WTC11 (cell line): ENCODE results near the gene CDCP1. TPM values are rescaled to one million over a fixed set of nuclear protein-coding genes. Genes with fewer than 3 reads are reported as not detected.

Source experiments
- ATAC-seq: fragments of 200-7000 bp; cut with Tn5 transposase; 2 replicates; pipeline ENCODE4 v1.10.0; 2021; ENCODE audit warnings: mild to moderate bottlenecking, moderate library complexity
- CTCF ChIA-PET: fragments of 300-600 bp; sonication (Branson Sonifier 250); formaldehyde crosslinking; loops from one replicate; lab custom pipeline; 2021; ENCODE audit warnings: antibody characterized with exemption; lab: Charles Lee
- POLR2A ChIA-PET: fragments of 350-600 bp; sonication (Branson Sonifier 250); formaldehyde crosslinking; loops from one replicate; lab custom pipeline; 2021; ENCODE audit warnings: antibody characterized with exemption; lab: Charles Lee
- DNase-seq: peaks from one replicate; pipeline ENCODE4 v3.0.0; 2021; ENCODE audit warnings: low spot score
- H3K27ac Mint-ChIP-seq: 2 replicates; pipeline ENCODE4 v1.8.0; 2021; ENCODE audit warnings: mixed read lengths
- H3K27me3 Mint-ChIP-seq: 2 replicates; pipeline ENCODE4 v1.8.0; 2021; ENCODE audit warnings: low read depth, mild to moderate bottlenecking, moderate library complexity, mixed read lengths
- H3K36me3 Mint-ChIP-seq: 2 replicates; pipeline ENCODE4 v1.8.0; 2021; ENCODE audit warnings: mixed read lengths
- H3K4me1 Mint-ChIP-seq: 2 replicates; pipeline ENCODE4 v1.8.0; 2022; ENCODE audit warnings: mixed read lengths
- H3K4me3 Mint-ChIP-seq: 2 replicates; pipeline ENCODE4 v1.8.0; 2021; ENCODE audit warnings: mild to moderate bottlenecking, moderate library complexity, mixed read lengths
- H3K9me3 Mint-ChIP-seq: 2 replicates; pipeline ENCODE4 v1.8.0; 2021; ENCODE audit warnings: mixed read lengths
- ATF1 ChIP-seq: sonication (generic); formaldehyde crosslinking; IDR thresholded peaks from 2 replicates; pipeline ENCODE4 v1.8.1; 2023; ENCODE audit warnings: mild to moderate bottlenecking, moderate library complexity, missing genetic modification reagents
- OVOL2 ChIP-seq: fragments of 250-450 bp; sonication (Bioruptor Pico); IDR thresholded peaks from 2 replicates; pipeline ENCODE4 v1.9.0; 2021; ENCODE audit warnings: mild to moderate bottlenecking, borderline replicate concordance
- TCF7 ChIP-seq: sonication (generic); formaldehyde crosslinking; IDR thresholded peaks from 2 replicates; pipeline ENCODE4 v1.8.0; 2022; ENCODE audit warnings: mild to moderate bottlenecking, low read depth, missing genetic modification reagents, moderate library complexity
- ZNF232 ChIP-seq: sonication (generic); formaldehyde crosslinking; IDR thresholded peaks from 2 replicates; pipeline ENCODE4 v1.8.0; 2022; ENCODE audit warnings: mild to moderate bottlenecking, missing genetic modification reagents
- ZNF263 ChIP-seq: sonication (generic); formaldehyde crosslinking; IDR thresholded peaks from 2 replicates; pipeline ENCODE4 v1.8.1; 2022; ENCODE audit warnings: low read depth, mild to moderate bottlenecking, moderate library complexity, missing genetic modification reagents
- ZNF423 ChIP-seq: fragments of 250-450 bp; sonication (Bioruptor Pico); IDR thresholded peaks from 2 replicates; pipeline ENCODE4 v2.1.2; 2022; ENCODE audit warnings: mild to moderate bottlenecking, moderate library complexity
- ZNF671 ChIP-seq: fragments of 250-450 bp; sonication (Bioruptor Pico); IDR thresholded peaks from 2 replicates; pipeline ENCODE4 v1.8.0; 2021; ENCODE audit warnings: mild to moderate bottlenecking
- total RNA-seq: library from RNA; stranded (reverse); gene quantifications from 3 replicates; pipeline ENCODE4 v1.2.3, GENCODE V29; 2021
- TF ChIP-seq, protein P1 (sequence below): sonication (generic); formaldehyde crosslinking; IDR thresholded peaks from 2 replicates; pipeline ENCODE4 v1.8.0; 2023; ENCODE audit warnings: missing genetic modification reagents, mild to moderate bottlenecking, borderline replicate concordance
- TF ChIP-seq, protein P2 (sequence below): sonication (generic); formaldehyde crosslinking; IDR thresholded peaks from 2 replicates; pipeline ENCODE4 v1.8.1; 2022; ENCODE audit warnings: missing genetic modification reagents, borderline replicate concordance
- TF ChIP-seq, protein P3 (sequence below): sonication (generic); formaldehyde crosslinking; IDR thresholded peaks from 2 replicates; pipeline ENCODE4 v1.8.1; 2023; ENCODE audit warnings: mild to moderate bottlenecking, missing genetic modification reagents, moderate library complexity
- TF ChIP-seq, protein P4 (sequence below): sonication (generic); formaldehyde crosslinking; IDR thresholded peaks from 2 replicates; pipeline ENCODE4 v1.8.0; 2023; ENCODE audit warnings: missing genetic modification reagents
- TF ChIP-seq, protein P5 (sequence below): sonication (generic); formaldehyde crosslinking; conservative IDR thresholded peaks from 2 replicates; pipeline ENCODE4 v1.8.1; 2023; ENCODE audit warnings: mild to moderate bottlenecking, low read depth, missing genetic modification reagents, moderate library complexity
- TF ChIP-seq, protein P6 (sequence below): fragments of 250-450 bp; sonication (Bioruptor Pico); IDR thresholded peaks from 2 replicates; pipeline ENCODE4 v1.8.0; 2021; ENCODE audit warnings: mild to moderate bottlenecking
- TF ChIP-seq, protein P7 (sequence below): fragments of 250-450 bp; sonication (Bioruptor Pico); IDR thresholded peaks from 2 replicates; pipeline ENCODE4 v2.1.2; 2022; ENCODE audit warnings: mild to moderate bottlenecking, moderate library complexity

Gene CDCP1
- total RNA-seq, 1 experiment from 2014 or later: 14.6 TPM

DNA sequence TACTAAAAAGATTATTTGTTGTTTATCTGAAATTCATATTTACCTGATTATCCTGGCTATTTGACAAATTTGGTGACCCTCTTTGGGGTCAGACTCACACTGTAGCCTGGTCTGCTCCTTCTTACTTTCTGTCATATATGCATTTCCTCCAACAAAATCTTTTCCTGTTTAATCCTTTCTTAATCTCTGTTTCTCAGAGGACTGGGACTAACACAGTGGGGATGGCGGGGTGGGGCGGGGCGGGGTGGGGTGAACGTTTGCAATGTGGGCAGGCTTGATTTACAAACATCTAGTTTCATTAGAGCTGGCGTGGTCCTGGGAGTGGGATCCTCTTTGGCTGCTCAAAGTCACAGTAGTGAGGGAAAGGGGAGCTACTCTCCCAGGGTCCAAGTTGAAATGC is 35.3 kb upstream of the CDCP1 start (continued):
- TF ChIP-seq, protein P1, sequence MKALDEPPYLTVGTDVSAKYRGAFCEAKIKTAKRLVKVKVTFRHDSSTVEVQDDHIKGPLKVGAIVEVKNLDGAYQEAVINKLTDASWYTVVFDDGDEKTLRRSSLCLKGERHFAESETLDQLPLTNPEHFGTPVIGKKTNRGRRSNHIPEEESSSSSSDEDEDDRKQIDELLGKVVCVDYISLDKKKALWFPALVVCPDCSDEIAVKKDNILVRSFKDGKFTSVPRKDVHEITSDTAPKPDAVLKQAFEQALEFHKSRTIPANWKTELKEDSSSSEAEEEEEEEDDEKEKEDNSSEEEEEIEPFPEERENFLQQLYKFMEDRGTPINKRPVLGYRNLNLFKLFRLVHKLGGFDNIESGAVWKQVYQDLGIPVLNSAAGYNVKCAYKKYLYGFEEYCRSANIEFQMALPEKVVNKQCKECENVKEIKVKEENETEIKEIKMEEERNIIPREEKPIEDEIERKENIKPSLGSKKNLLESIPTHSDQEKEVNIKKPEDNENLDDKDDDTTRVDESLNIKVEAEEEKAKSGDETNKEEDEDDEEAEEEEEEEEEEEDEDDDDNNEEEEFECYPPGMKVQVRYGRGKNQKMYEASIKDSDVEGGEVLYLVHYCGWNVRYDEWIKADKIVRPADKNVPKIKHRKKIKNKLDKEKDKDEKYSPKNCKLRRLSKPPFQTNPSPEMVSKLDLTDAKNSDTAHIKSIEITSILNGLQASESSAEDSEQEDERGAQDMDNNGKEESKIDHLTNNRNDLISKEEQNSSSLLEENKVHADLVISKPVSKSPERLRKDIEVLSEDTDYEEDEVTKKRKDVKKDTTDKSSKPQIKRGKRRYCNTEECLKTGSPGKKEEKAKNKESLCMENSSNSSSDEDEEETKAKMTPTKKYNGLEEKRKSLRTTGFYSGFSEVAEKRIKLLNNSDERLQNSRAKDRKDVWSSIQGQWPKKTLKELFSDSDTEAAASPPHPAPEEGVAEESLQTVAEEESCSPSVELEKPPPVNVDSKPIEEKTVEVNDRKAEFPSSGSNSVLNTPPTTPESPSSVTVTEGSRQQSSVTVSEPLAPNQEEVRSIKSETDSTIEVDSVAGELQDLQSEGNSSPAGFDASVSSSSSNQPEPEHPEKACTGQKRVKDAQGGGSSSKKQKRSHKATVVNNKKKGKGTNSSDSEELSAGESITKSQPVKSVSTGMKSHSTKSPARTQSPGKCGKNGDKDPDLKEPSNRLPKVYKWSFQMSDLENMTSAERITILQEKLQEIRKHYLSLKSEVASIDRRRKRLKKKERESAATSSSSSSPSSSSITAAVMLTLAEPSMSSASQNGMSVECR: no peak
- TF ChIP-seq, all 79 proteins: peak for 0

DNA sequence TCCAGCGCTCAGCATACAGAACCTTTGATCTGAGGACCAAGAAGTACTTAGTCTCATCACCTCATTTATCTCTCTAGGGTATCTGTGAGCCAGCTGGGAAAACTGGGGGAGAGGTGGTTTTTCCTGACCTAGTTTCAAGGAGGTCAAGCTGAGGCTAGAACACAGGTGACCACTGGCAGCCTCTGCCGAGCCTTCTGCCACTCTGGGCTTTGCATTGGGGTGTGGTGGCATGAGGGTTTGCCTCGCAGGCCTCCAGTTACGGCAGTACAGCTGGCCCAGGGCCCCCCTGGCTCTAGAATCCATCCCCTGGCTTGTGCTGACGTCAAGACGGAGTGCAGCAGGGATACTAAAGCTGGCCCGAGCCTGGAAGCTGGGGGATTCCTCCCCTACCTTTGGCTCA is 34.7 kb upstream of the CDCP1 start:
- Mint-ChIP-seq H3K4me1 (peaks cover 18% of the 10 kb centered on the region), H3K4me3 (no peak overlapping the region), H3K27ac (no peak overlapping the region), H3K9me3 (no peaks in the 10 kb centered on the region), H3K36me3 (no peaks in the 10 kb centered on the region), H3K27me3 (no peaks in the 10 kb centered on the region; the same call in 1 of the 2 replicates)
- TF ChIP-seq ZNF263 (no peak), ZNF232 (CRISPR knock-in tag) (no peak), ATF1 (CRISPR knock-in tag) (no peak), TCF7 (CRISPR knock-in tag) (no peak), ZNF423 (CRISPR knock-in tag) (no peak), ZNF671 (CRISPR knock-in tag) (no peak), OVOL2 (no peak)
- TF ChIP-seq, protein P2, sequence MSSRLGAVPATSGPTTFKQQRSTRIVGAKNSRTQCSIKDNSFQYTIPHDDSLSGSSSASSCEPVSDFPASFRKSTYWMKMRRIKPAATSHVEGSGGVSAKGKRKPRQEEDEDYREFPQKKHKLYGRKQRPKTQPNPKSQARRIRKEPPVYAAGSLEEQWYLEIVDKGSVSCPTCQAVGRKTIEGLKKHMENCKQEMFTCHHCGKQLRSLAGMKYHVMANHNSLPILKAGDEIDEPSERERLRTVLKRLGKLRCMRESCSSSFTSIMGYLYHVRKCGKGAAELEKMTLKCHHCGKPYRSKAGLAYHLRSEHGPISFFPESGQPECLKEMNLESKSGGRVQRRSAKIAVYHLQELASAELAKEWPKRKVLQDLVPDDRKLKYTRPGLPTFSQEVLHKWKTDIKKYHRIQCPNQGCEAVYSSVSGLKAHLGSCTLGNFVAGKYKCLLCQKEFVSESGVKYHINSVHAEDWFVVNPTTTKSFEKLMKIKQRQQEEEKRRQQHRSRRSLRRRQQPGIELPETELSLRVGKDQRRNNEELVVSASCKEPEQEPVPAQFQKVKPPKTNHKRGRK (CRISPR knock-in tag): no peak
- TF ChIP-seq, protein P3, sequence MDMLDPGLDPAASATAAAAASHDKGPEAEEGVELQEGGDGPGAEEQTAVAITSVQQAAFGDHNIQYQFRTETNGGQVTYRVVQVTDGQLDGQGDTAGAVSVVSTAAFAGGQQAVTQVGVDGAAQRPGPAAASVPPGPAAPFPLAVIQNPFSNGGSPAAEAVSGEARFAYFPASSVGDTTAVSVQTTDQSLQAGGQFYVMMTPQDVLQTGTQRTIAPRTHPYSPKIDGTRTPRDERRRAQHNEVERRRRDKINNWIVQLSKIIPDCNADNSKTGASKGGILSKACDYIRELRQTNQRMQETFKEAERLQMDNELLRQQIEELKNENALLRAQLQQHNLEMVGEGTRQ (CRISPR knock-in tag): no peak
- TF ChIP-seq, protein P4, sequence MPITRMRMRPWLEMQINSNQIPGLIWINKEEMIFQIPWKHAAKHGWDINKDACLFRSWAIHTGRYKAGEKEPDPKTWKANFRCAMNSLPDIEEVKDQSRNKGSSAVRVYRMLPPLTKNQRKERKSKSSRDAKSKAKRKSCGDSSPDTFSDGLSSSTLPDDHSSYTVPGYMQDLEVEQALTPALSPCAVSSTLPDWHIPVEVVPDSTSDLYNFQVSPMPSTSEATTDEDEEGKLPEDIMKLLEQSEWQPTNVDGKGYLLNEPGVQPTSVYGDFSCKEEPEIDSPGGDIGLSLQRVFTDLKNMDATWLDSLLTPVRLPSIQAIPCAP (CRISPR knock-in tag): no peak
- TF ChIP-seq, protein P5, sequence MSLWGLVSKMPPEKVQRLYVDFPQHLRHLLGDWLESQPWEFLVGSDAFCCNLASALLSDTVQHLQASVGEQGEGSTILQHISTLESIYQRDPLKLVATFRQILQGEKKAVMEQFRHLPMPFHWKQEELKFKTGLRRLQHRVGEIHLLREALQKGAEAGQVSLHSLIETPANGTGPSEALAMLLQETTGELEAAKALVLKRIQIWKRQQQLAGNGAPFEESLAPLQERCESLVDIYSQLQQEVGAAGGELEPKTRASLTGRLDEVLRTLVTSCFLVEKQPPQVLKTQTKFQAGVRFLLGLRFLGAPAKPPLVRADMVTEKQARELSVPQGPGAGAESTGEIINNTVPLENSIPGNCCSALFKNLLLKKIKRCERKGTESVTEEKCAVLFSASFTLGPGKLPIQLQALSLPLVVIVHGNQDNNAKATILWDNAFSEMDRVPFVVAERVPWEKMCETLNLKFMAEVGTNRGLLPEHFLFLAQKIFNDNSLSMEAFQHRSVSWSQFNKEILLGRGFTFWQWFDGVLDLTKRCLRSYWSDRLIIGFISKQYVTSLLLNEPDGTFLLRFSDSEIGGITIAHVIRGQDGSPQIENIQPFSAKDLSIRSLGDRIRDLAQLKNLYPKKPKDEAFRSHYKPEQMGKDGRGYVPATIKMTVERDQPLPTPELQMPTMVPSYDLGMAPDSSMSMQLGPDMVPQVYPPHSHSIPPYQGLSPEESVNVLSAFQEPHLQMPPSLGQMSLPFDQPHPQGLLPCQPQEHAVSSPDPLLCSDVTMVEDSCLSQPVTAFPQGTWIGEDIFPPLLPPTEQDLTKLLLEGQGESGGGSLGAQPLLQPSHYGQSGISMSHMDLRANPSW (CRISPR knock-in tag): no peak
- TF ChIP-seq, protein P6, sequence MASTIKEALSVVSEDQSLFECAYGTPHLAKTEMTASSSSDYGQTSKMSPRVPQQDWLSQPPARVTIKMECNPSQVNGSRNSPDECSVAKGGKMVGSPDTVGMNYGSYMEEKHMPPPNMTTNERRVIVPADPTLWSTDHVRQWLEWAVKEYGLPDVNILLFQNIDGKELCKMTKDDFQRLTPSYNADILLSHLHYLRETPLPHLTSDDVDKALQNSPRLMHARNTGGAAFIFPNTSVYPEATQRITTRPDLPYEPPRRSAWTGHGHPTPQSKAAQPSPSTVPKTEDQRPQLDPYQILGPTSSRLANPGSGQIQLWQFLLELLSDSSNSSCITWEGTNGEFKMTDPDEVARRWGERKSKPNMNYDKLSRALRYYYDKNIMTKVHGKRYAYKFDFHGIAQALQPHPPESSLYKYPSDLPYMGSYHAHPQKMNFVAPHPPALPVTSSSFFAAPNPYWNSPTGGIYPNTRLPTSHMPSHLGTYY (CRISPR knock-in tag): no peak
- TF ChIP-seq, protein P7, sequence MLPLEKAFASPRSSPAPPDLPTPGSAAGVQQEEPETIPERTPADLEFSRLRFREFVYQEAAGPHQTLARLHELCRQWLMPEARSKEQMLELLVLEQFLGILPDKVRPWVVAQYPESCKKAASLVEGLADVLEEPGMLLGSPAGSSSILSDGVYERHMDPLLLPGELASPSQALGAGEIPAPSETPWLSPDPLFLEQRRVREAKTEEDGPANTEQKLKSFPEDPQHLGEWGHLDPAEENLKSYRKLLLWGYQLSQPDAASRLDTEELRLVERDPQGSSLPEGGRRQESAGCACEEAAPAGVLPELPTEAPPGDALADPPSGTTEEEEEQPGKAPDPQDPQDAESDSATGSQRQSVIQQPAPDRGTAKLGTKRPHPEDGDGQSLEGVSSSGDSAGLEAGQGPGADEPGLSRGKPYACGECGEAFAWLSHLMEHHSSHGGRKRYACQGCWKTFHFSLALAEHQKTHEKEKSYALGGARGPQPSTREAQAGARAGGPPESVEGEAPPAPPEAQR (CRISPR knock-in tag): no peak
- DNase-seq (no peak), ATAC-seq (no peak)
- ChIA-PET POLR2A (no interaction called here), CTCF (interaction anchor here (1.2 to 3.3 kb wide), 2 partner anchors 29 kb away, joined by 4 to 9 read pairs; no protein-coding TSS in a partner anchor)
